ENCODE results near the gene OAS2.
A peak's percentile ranks its signal among the peaks of the same experiment; 100 is the strongest.

OAS2 gene

GRCh38 chr12:112978163-112979040 is at the start of gene OAS2:
Gene OAS2 (plus strand): TSS chr12:112978519. CDS start chr12:112978609, 90 bp downstream.
- peak; percentile 85 for DNase-seq

GRCh38 chr12:112928978-112929377 is 49.3 kb upstream of the OAS2 start:
- no peak for DNase-seq

GRCh38 chr12:112929715-112930114 is 48.6 kb upstream of the OAS2 start:
- DNase-seq: no peak

GRCh38 chr12:112930350-112930749 is 48.0 kb upstream of the OAS2 start:
- DNase-seq: no peak

- no peak for DNase-seq
These were observed 45.7 kb upstream of the OAS2 start for GRCh38 chr12:112932485-112933128.

GRCh38 chr12:112933129-112933505 is 45.2 kb upstream of the OAS2 start:
- no peak for DNase-seq

- no peak for DNase-seq
These were observed 42.1 kb upstream of the OAS2 start for GRCh38 chr12:112936264-112936663.

- DNase-seq: no peak
These were observed 41.4 kb upstream of the OAS2 start for GRCh38 chr12:112936927-112937326.

GRCh38 chr12:112937741-112938719 is 40.3 kb upstream of the OAS2 start, which contains the start of gene OAS3:
Gene OAS3 (plus strand): TSS chr12:112938474. CDS start chr12:112938531, 57 bp downstream.
- peak; percentile 52 for DNase-seq

GRCh38 chr12:112938751-112939150 is 39.6 kb upstream of the OAS2 start:
- no peak for DNase-seq

- DNase-seq: no peak
These were observed 38.4 kb upstream of the OAS2 start for GRCh38 chr12:112939761-112940381.

- DNase-seq: no peak
These were observed 36.6 kb upstream of the OAS2 start for GRCh38 chr12:112941528-112942335.

- no peak for DNase-seq
These were observed 35.7 kb upstream of the OAS2 start for GRCh38 chr12:112942572-112942971.

GRCh38 chr12:112944024-112944690 is 34.2 kb upstream of the OAS2 start:
- DNase-seq: no peak

- DNase-seq: no peak
These were observed 32.8 kb upstream of the OAS2 start for GRCh38 chr12:112945515-112945914.

GRCh38 chr12:112946236-112947000 is 31.9 kb upstream of the OAS2 start:
- DNase-seq: no peak

GRCh38 chr12:112947314-112947713 is 31.0 kb upstream of the OAS2 start:
- no peak for DNase-seq

- DNase-seq: no peak
These were observed 30.6 kb upstream of the OAS2 start for GRCh38 chr12:112947761-112948160.

GRCh38 chr12:112948806-112949205 is 29.5 kb upstream of the OAS2 start:
- DNase-seq: no peak

GRCh38 chr12:112950701-112951100 is 27.6 kb upstream of the OAS2 start:
- DNase-seq: no peak
